Peyer's patch (tissue), 4 donors: Measurements from ENCODE around the gene MYMK.

ENCODE experiments used
- CTCF ChIP-seq, 6 experiments: fragments of 450-650 bp in 4 of 6; fragments of 200-600 bp in 2 of 6; sonication (generic) in 1 of 6; IDR thresholded peaks; one replicate each; pipeline ENCODE4 v1.5.1; 2017 to 2019; ENCODE audit warnings: antibody characterized with exemption in 6 of 6, mild to moderate bottlenecking in 3 of 6, moderate library complexity in 1 of 6
- POLR2A ChIP-seq, 2 donors: fragments of 450-650 bp; IDR thresholded peaks; one replicate each; pipeline ENCODE4 v1.5.1; 2017; ENCODE audit warnings: antibody characterized with exemption in 2 of 2, mild to moderate bottlenecking in 2 of 2, moderate library complexity in 2 of 2

- TF ChIP-seq POLR2A (IDR thresholded peaks at IDR 0.05) (no peak), CTCF (IDR thresholded peaks at IDR 0.05) (no peak)
These were observed 36.2 kb upstream of the MYMK start for GRCh38 chr9:133560944-133561343.
